ENCODE measurements around the gene HCN2. TPM values are rescaled to one million over a fixed set of nuclear protein-coding genes. Genes with fewer than 3 reads are reported as not detected.

HCN2 gene
- total and polyA plus RNA-seq, 2 of the 8 experiments (the other 6 are each of a cell fraction or from before 2014, with no cell fraction given) = 1.0 to 4.0 TPM

- peaks cover 5% of the 10 kb centered on the region in 2 experiments for H4K20me1 ChIP-seq (replicated peaks in 1 of 2; ENCODE audit: control insufficient read depth in 1 of 2, insufficient read depth in 2 of 2, low read length in 2 of 2)
- no peak within 1 kb of the TSS for H2BK120ac ChIP-seq (replicated peaks; ENCODE audit: low read depth, low read length)
- H3K79me1 ChIP-seq (ENCODE audit: low read depth, low read length) = no peaks in the 10 kb centered on the region; the same call in 1 of the 2 replicates
- WGBS, 2 experiments (ENCODE audit: extremely low coverage in 1 of 2, insufficient coverage in 1 of 2, insufficient read length in 1 of 2, insufficient replicate concordance in 2 of 2, low coverage in 1 of 2, low lambda C conversion rate in 2 of 2, missing lambda C conversion rate in 1 of 2) = 28% methylated on average over 42 of the region's 109 CpGs; no CpG with 5 or more reads in 1 of the 2 experiments
- no peak within 1 kb of the TSS for H4K5ac ChIP-seq (ENCODE audit: insufficient read length, low read depth, low read length)
- no peak within 1 kb of the TSS for H3K56ac ChIP-seq (replicated peaks; ENCODE audit: insufficient read length, low read depth, low read length)
- peak within 1 kb of the TSS; percentile 32 to 65 (median 38) for H3K4me3 ChIP-seq (ENCODE audit: extremely low read depth in 1 of 4, insufficient read depth in 2 of 4, low read depth in 3 of 4, low read length in 4 of 4)
- FAIRE-seq = no peak
- no peak within 1 kb of the TSS; the same call in none of the 2 replicates for H3K18ac ChIP-seq (ENCODE audit: extremely low read depth, low read length)
- H3K36me3 ChIP-seq (ENCODE audit: control insufficient read depth in 2 of 4, insufficient read depth in 4 of 4, low read length in 3 of 4) = peaks cover 0 to 2% (median 0%) of the 10 kb centered on the region in 4 experiments; a peak in 1 of 8 replicates
- H2AK5ac ChIP-seq (ENCODE audit: low read depth, low read length) = no peak within 1 kb of the TSS
- DNase-seq (ENCODE audit: low read depth in 1 of 2, low spot score in 2 of 2) = peak in 1 of 2 experiments; percentile 95
- H3K4ac ChIP-seq (replicated peaks; ENCODE audit: insufficient read length, low read depth, low read length) = no peak within 1 kb of the TSS
- CTCF ChIA-PET (ENCODE audit: partially characterized antibody) = interaction anchor here (0.6 kb wide), 1 partner anchor 11 kb away, joined by 3 read pairs; no protein-coding TSS in a partner anchor
- H3K9me3 ChIP-seq (ENCODE audit: insufficient read depth in 2 of 2, low read depth in 1 of 2, low read length in 1 of 2) = no peaks in the 10 kb centered on the region
- H2BK15ac ChIP-seq (ENCODE audit: low read length) = no peak within 1 kb of the TSS
- H3K23me2 ChIP-seq (ENCODE audit: low read depth, low read length) = peaks cover 5% of the 10 kb centered on the region; the same call in 1 of the 2 replicates
- H3K4me2 ChIP-seq (ENCODE audit: insufficient read depth in 1 of 2, low read depth in 2 of 2, low read length in 2 of 2) = peak within 1 kb of the TSS; percentile 51 to 70
- no peak within 1 kb of the TSS for H2BK20ac ChIP-seq (ENCODE audit: low read length)
- H2AFZ ChIP-seq (ENCODE audit: low read length) = 0 out of 2 replicates have a peak within 1 kb of the TSS, but pooled peaks have one; percentile 28
- no peak within 1 kb of the TSS for H3K27ac ChIP-seq (ENCODE audit: low read depth, low read length)
- no peak within 1 kb of the TSS for H3K14ac ChIP-seq (ENCODE audit: insufficient read length)
- peaks cover 0 to 23% (median 11%) of the 10 kb centered on the region in 4 experiments; a peak in 5 of 7 replicates for H3K27me3 ChIP-seq (replicated peaks in 1 of 4; ENCODE audit: control insufficient read depth in 3 of 4, extremely low read depth in 1 of 4, insufficient read depth in 3 of 4, low read length in 3 of 4)
- peak within 1 kb of the TSS; percentile 39 for H4K8ac ChIP-seq (ENCODE audit: extremely low read depth, insufficient read depth, low read length)
- no peak within 1 kb of the TSS for H4K91ac ChIP-seq (replicated peaks; ENCODE audit: insufficient read length, low read length)
- no peaks in the 10 kb centered on the region for H3K79me2 ChIP-seq (ENCODE audit: control insufficient read depth in 1 of 2, insufficient read depth in 2 of 2, low read length in 2 of 2)
- H2BK5ac ChIP-seq (ENCODE audit: low read depth, low read length) = no peak within 1 kb of the TSS
- no peak within 1 kb of the TSS for H3K9ac ChIP-seq (replicated peaks in 1 of 4; ENCODE audit: extremely low read depth in 1 of 4, low read depth in 3 of 4, low read length in 3 of 4)
- peaks cover 0 to 4% (median under 1%) of the 10 kb centered on the region in 4 experiments; a peak in 2 of 7 replicates for H3K4me1 ChIP-seq (replicated peaks in 1 of 4; ENCODE audit: control insufficient read depth in 3 of 4, insufficient read depth in 4 of 4, low read length in 3 of 4)
- 0 out of 2 replicates have a peak within 1 kb of the TSS, but pooled peaks have one; percentile 27 for H2BK12ac ChIP-seq (ENCODE audit: low read depth, low read length)
- POLR2A ChIA-PET (ENCODE audit: partially characterized antibody) = no interaction called here
- H3K23ac ChIP-seq (ENCODE audit: insufficient read length) = no peak within 1 kb of the TSS
- TF ChIP-seq CBX8 (IDR thresholded peaks at IDR 0.05; ENCODE audit: borderline replicate concordance, low read depth, low read length) (no peak), EGR1 (IDR thresholded peaks at IDR 0.05; ENCODE audit: borderline replicate concordance, low read depth, low read length) (0 out of 2 replicates have a peak, but pooled peaks have one; percentile 10), ASH2L (IDR thresholded peaks at IDR 0.05; ENCODE audit: low read length) (no peak), CTBP2 (IDR thresholded peaks at IDR 0.05; ENCODE audit: borderline replicate concordance, insufficient read depth, insufficient read length, low read length) (no peak), TAF1 (IDR thresholded peaks at IDR 0.05; ENCODE audit: low read depth, low read length) (no peak), RBBP5 (IDR thresholded peaks at IDR 0.05; ENCODE audit: borderline replicate concordance, low read depth, low read length) (no peak; the same call in 1 of the 2 replicates), BACH1 (IDR thresholded peaks at IDR 0.05; ENCODE audit: low read length) (no peak), USF2 (IDR thresholded peaks at IDR 0.05; ENCODE audit: low read length) (no peak), SP2 (IDR thresholded peaks at IDR 0.05; ENCODE audit: low read length) (no peak), CHD2 (IDR thresholded peaks at IDR 0.05; ENCODE audit: low read length) (no peak)
These were observed 49.8 kb downstream of the HCN2 start, which contains the start of gene FGF22 for GRCh38 chr19:639253-640160. Gene FGF22, plus strand, starts transcription at chr19:639879. Its CDS starts 47 bp downstream, at chr19:639926.
